GM13976 (cell line): ENCODE measurements around the gene ELL.

ENCODE experiments used
- DNase-seq: peaks from one replicate; pipeline ENCODE4 v3.0.0; 2012; ENCODE audit warnings: low spot score
- in situ Hi-C: fragments of 300-500 bp; cut with MboI; formaldehyde crosslinking; loops from one replicate; pipeline ENCODE4 v1.12.0; 2022; ENCODE audit warnings: low sequenced_read_pairs, mixed read lengths, inconsistent platforms; ENCODE audit not compliant: unreplicated experiment
- TF ChIP-seq, protein P1 (sequence below): IDR thresholded peaks from 2 replicates; pipeline ENCODE4 v1.5.1; 2012; ENCODE audit warnings: borderline replicate concordance, mild to moderate bottlenecking; ENCODE audit not compliant: insufficient read depth; ENCODE audit errors: extremely low read depth, missing control alignments, control extremely low read depth

ELL gene

DNA sequence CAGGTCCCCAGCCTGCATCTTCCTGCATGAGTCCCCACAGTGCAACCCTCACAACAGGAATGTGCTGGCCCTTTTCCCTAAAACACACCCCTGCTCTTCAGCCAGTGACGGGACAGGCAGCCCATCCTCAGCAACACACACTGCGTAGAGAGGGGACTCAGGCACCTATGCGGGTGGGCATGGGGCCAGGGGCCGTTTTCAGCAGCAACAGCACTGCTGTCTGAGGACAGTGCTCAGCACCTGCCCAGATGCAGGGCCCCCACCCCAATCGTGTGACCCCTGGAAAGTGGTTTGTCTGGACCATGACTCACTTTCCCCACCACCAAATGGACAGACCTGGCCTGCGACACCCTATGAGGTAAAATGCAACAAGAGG lies 55.9 kb downstream of the ELL start:
- TF ChIP-seq, protein P1, sequence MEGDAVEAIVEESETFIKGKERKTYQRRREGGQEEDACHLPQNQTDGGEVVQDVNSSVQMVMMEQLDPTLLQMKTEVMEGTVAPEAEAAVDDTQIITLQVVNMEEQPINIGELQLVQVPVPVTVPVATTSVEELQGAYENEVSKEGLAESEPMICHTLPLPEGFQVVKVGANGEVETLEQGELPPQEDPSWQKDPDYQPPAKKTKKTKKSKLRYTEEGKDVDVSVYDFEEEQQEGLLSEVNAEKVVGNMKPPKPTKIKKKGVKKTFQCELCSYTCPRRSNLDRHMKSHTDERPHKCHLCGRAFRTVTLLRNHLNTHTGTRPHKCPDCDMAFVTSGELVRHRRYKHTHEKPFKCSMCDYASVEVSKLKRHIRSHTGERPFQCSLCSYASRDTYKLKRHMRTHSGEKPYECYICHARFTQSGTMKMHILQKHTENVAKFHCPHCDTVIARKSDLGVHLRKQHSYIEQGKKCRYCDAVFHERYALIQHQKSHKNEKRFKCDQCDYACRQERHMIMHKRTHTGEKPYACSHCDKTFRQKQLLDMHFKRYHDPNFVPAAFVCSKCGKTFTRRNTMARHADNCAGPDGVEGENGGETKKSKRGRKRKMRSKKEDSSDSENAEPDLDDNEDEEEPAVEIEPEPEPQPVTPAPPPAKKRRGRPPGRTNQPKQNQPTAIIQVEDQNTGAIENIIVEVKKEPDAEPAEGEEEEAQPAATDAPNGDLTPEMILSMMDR = no peak
- in situ Hi-C loops = no loop called here
- no peak for DNase-seq

DNA sequence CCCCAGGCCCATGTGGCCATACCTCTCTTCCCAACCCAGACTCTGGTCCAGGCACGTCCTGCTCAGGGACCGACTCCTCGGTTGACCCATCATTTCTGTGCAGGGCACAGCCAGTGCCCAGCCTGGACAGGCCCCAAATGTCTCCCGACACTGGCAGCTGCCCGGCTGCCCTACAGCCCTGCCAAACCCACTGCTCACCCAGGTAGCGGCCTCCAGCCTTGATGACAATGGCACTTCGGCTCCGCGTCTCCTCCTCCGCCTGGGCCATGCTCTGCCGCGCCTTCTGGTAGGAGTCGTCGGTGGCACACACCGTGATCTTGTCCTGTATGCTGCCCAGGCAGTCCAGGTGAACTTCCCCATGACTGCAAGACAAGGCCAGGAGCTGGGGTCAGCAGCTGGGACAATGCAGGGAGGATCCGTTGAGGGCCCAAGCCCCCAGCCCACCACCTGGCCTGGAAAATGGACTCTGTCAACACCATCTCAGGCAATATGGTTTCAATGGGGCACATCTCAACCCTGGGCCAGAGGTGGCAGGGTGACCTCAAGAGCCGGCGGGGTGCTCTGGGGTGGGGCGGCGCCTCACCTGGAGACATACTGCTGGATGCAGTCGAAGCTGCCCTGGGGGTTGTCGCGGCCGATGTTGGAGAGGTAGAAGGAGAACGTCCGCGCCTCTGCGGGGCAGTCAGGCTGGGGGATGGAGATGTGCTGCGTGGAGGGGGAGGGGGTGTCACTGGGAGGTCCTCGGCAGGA lies 56.5 kb downstream of the ELL start:
- no peak for DNase-seq
- in situ Hi-C loops = no loop called here
- TF ChIP-seq, protein P1 = no peak

DNA sequence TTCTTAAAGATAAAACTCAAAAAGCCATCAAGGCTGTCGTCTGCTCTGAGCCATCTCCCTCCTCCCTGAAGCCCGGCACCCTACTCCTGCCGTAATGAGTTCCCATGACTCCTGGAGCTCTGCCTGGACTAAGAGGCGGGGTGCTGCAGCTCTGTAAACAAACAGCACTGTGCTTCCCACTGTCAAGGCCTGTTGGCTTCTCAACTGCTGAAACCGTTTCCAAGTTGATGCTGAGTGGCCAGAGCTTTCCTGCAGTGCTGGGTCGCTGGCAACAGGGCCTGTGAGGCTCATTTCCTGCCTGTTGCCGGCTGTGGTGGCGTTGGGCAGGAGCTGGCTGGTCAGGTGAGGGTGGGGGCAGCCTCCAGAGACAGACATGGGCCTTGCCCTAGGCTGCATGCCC lies 57.2 kb downstream of the ELL start:
- TF ChIP-seq, protein P1 = no peak
- no peak for DNase-seq
- in situ Hi-C loops = no loop called here

DNA sequence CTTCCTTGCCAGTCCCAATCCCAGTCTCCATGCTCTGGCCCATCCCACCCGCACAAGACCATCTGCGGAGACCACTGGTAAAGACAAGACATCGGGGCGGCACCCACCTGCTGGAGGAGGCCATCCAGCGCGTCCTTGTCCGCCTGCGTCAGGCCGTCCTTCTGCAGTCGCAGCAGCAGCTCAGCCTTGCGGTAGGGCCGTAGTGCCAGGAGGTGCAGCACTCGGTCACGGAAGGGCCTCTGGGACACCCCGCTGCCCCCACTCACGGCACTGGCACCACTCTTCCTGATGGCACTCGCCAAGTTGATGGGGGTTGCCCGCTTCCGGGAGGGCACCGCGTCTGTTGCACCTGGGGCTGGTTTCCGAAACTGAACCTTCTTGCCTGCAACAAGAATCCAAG lies 60.4 kb downstream of the ELL start:
- DNase-seq = no peak
- TF ChIP-seq, protein P1 = no peak
- in situ Hi-C loops = no loop called here

DNA sequence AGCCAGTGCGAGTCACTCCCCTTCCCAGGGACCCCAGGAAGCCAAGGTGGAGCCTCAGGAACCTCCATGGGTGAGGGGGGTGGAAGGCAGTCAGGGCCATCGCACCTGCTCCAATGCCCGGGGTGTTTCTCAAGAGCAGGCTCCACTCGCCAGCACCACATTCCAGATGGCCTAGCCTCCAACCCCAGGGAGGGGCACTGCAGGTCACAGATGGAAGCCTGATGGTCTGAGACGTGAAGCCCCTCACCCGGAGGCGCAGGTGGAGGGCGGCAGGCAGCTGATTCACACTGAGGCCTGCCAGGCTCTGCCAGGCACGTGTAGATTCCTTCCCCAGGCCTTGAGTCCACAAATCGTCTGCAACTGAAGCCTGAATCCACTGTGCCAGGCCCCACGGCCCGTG lies 61.0 kb downstream of the ELL start:
- in situ Hi-C loops = no loop called here
- no peak for DNase-seq
- TF ChIP-seq, protein P1 = no peak

DNA sequence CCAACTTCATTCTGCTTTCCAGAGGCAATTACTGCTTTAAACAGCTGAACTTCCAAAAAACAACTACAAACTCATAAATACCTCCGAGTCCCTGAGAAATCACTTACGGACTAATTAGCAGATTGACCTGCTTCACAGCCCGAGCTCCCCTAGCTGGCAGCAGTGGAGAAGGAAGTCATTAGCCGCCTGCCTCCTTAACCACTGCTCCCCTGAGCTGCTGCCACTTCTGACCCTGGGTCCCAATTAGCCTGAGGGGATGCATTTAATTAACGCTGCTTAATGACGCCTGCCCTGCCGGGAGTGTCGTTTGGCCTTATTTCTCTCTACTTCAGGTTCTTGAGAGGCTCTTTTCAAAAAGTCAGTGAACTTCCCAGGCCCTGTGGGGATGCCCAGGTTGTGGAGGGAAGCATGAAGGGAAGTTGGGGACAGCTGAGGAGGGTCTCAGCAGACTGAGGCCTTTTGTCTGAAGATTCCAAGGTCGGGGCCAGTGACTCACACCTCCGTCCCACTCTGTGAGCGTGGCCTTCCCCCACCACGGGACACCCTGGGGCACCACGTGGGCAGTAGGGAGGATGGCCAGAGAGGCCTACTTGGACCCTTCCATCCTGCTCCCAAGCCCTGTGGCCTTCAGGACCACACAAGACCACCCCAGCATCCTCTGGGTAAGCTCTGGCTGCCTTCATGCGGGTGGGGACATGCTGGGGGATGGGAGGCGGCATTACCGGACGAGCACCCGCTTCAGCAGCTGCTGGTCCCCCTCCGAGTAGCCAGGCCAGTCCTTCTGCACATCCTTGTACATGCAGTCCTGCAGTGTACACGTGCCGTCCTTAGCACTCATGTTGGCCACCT lies 64.2 kb downstream of the ELL start:
- TF ChIP-seq, protein P1 = no peak
- no peak for DNase-seq
- in situ Hi-C loops = no loop called here
